Measurements from ENCODE around the gene SLC9A7.
"Not testable (repeated sequence)": the region's sequence is repeated elsewhere in the genome, so short reads cannot be mapped to it uniquely, and the experiment has no call there.

The SLC9A7 gene

GRCh38 chrX:46758956-46759644 lies at the start of gene SLC9A7:
Gene SLC9A7 (minus strand): TSS chrX:46759118. CDS start chrX:46759029, 89 bp downstream.
- DNase-seq (ENCODE audit: low read depth in 2 of 2): peak; percentile 47 to 55

GRCh38 chrX:46805270-46805669 lies 46.4 kb upstream of the SLC9A7 start:
- DNase-seq (ENCODE audit: low read depth in 2 of 2): no peak

GRCh38 chrX:46803140-46803539 lies 44.2 kb upstream of the SLC9A7 start:
- no peak for DNase-seq (ENCODE audit: low read depth in 2 of 2)

- DNase-seq (ENCODE audit: low read depth in 2 of 2): peak; percentile 9 to 44
Measured at GRCh38 chrX:46796574-46797191, 37.8 kb upstream of the SLC9A7 start.

- no peak for DNase-seq (ENCODE audit: low read depth in 2 of 2)
Measured at GRCh38 chrX:46793386-46794143, 34.6 kb upstream of the SLC9A7 start.

GRCh38 chrX:46792810-46793188 lies 33.9 kb upstream of the SLC9A7 start:
- no peak for DNase-seq (ENCODE audit: low read depth in 2 of 2)

GRCh38 chrX:46791927-46792809 lies 33.2 kb upstream of the SLC9A7 start:
- no peak for DNase-seq (ENCODE audit: low read depth in 2 of 2)

- DNase-seq (ENCODE audit: low read depth in 2 of 2): no peak
Measured at GRCh38 chrX:46788902-46789301, 30.0 kb upstream of the SLC9A7 start.

GRCh38 chrX:46784437-46784836 lies 25.5 kb upstream of the SLC9A7 start:
- DNase-seq (ENCODE audit: low read depth in 2 of 2): not testable (repeated sequence)

- no peak for DNase-seq (ENCODE audit: low read depth in 2 of 2)
Measured at GRCh38 chrX:46782034-46782433, 23.1 kb upstream of the SLC9A7 start.

- DNase-seq (ENCODE audit: low read depth in 2 of 2): no peak
Measured at GRCh38 chrX:46777971-46778810, 19.3 kb upstream of the SLC9A7 start.

GRCh38 chrX:46770817-46771163 lies 11.9 kb upstream of the SLC9A7 start:
- no peak for DNase-seq (ENCODE audit: low read depth in 2 of 2)

GRCh38 chrX:46770000-46770816 lies 11.3 kb upstream of the SLC9A7 start:
- DNase-seq (ENCODE audit: low read depth in 2 of 2): no peak

GRCh38 chrX:46762963-46763362 lies 4.0 kb upstream of the SLC9A7 start:
- DNase-seq (ENCODE audit: low read depth in 2 of 2): no peak

- no peak for DNase-seq (ENCODE audit: low read depth in 2 of 2)
Measured at GRCh38 chrX:46759645-46759974, 692 bp upstream of the SLC9A7 start.

GRCh38 chrX:46758163-46758955 lies 559 bp downstream of the SLC9A7 start:
- no peak for DNase-seq (ENCODE audit: low read depth in 2 of 2)

- DNase-seq (ENCODE audit: low read depth in 2 of 2): no peak
Measured at GRCh38 chrX:46757593-46757992, 1.3 kb downstream of the SLC9A7 start.

GRCh38 chrX:46757052-46757451 lies 1.9 kb downstream of the SLC9A7 start:
- no peak for DNase-seq (ENCODE audit: low read depth in 2 of 2)

GRCh38 chrX:46755671-46756070 lies 3.2 kb downstream of the SLC9A7 start:
- no peak for DNase-seq (ENCODE audit: low read depth in 2 of 2)

All from activated CD8-positive, alpha-beta memory T cell treated with anti-CD3 and anti-CD28 coated beads for 4 hours (primary cell).